MM.1S (cell line): Measurements from ENCODE around the gene CADPS.

Experiments used
- DNase-seq: peaks from one replicate; pipeline ENCODE4 v3.0.0-alpha.2; 2015
- H2AFZ ChIP-seq: fragments of 300-600 bp; sonication (generic); 2 replicates; pipeline ENCODE4 v1.6.0; 2016; ENCODE audit warnings: antibody characterized with exemption, low read length
- H3F3A ChIP-seq: fragments of 300-600 bp; sonication (generic); 2 replicates; pipeline ENCODE4 v1.6.1; 2016; ENCODE audit warnings: mild to moderate bottlenecking, antibody characterized with exemption, low read length, moderate library complexity, mixed read lengths; ENCODE audit not compliant: insufficient read depth
- H3K27ac ChIP-seq: fragments of 300-600 bp; sonication (generic); 2 replicates; pipeline ENCODE4 v1.5.1; 2016; ENCODE audit warnings: mild to moderate bottlenecking, low read length
- H3K27me3 ChIP-seq: fragments of 300-600 bp; sonication (generic); replicated peaks from 2 replicates; pipeline ENCODE4 v1.6.0; 2016; ENCODE audit warnings: low read length; ENCODE audit not compliant: insufficient read depth
- H3K36me3 ChIP-seq: fragments of 300-600 bp; sonication (generic); replicated peaks from 2 replicates; pipeline ENCODE4 v1.6.1; 2016; ENCODE audit warnings: mild to moderate bottlenecking, low read length, mixed read lengths; ENCODE audit not compliant: insufficient read depth
- H3K4me1 ChIP-seq: fragments of 300-600 bp; sonication (generic); 2 replicates; pipeline ENCODE4 v1.6.1; 2016; ENCODE audit warnings: low read length, mixed read lengths
- H3K4me2 ChIP-seq: fragments of 300-600 bp; sonication (generic); 2 replicates; pipeline ENCODE4 v1.6.0; 2016; ENCODE audit warnings: low read depth, low read length
- H3K4me3 ChIP-seq: fragments of 300-600 bp; sonication (generic); 2 replicates; pipeline ENCODE4 v1.5.1; 2016; ENCODE audit warnings: low read length, mixed read lengths
- H3K79me2 ChIP-seq: fragments of 300-600 bp; sonication (generic); 2 replicates; pipeline ENCODE4 v1.6.1; 2016; ENCODE audit warnings: mixed run types, low read length, mixed read lengths
- H3K9ac ChIP-seq: fragments of 300-600 bp; sonication (generic); 2 replicates; pipeline ENCODE4 v1.6.1; 2016; ENCODE audit warnings: low read length, mixed read lengths
- H3K9me2 ChIP-seq: fragments of 300-600 bp; sonication (generic); replicated peaks from 2 replicates; pipeline ENCODE4 v1.6.1; 2016; ENCODE audit warnings: mild to moderate bottlenecking, low read length, mixed read lengths; ENCODE audit not compliant: insufficient read depth
- H3K9me3 ChIP-seq: fragments of 300-600 bp; sonication (generic); replicated peaks from 2 replicates; pipeline ENCODE4 v1.6.1; 2016; ENCODE audit warnings: mild to moderate bottlenecking, low read length, mixed read lengths; ENCODE audit not compliant: insufficient read depth
- H4K20me1 ChIP-seq: fragments of 300-600 bp; sonication (generic); 2 replicates; pipeline ENCODE4 v1.6.1; 2016; ENCODE audit warnings: mild to moderate bottlenecking, low read length, moderate library complexity, mixed read lengths; ENCODE audit not compliant: insufficient read depth
- CTCF ChIP-seq: fragments of 300-600 bp; sonication (generic); IDR thresholded peaks from 2 replicates; pipeline ENCODE4 v1.5.1; 2016; ENCODE audit warnings: antibody characterized with exemption, low read length, mixed read lengths
- EZH2 ChIP-seq: fragments of 300-600 bp; sonication (generic); optimal IDR thresholded peaks from 2 replicates; pipeline ENCODE3; 2017; ENCODE audit warnings: low read depth, mild to moderate bottlenecking, antibody characterized with exemption, low read length, mixed read lengths
- EZH2phosphoT487 ChIP-seq: fragments of 300-600 bp; sonication (generic); IDR thresholded peaks from 2 replicates; pipeline ENCODE4 v1.6.1; 2018; ENCODE audit warnings: antibody characterized with exemption, low read length

The CADPS gene

DNA sequence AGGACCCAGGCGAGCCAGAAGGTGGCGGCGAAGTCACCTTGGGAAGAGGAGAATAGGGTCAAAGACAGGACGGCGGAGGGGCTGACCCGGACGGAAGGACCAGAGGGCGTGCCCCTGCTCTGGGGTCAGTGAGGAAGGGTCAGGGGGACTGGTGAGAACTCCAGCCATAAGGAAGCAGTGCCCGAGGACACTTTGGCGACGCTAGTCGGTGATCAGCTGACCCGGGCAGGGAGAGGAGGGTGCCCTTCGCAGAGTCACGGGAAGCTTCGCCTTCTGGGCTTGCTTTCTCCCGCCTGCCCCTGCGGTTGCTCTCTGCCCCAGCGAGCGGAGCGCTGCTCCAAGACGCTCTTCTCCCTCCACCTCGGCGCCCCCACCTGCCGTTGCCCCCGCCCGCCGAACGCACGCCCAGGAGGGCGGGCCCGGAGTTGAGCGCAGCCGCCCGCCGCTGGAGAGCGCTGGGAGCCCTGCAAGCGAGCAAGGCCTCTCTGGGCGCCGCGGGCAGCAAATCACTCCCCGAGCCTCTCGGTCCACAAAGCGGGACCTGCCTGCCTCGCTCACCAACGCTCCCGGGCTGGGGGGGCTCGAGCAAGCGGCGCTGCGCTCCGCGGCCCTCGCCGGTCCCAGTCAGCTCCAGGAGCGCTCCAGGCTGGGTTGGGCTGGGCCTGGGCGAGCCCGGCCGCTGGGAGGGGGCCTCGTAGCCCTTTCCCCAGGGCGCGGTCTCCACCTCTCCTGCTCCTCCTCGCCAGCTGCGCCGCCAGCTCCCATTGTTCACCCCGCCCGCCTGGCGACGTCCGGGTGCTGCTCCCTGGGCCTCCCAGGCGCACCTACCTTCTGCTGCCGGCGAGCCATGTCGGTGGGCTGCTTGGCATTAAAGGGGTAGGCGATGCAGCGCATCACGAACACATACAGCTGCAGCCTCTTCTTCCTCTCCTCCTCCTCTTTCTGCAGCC is 1.2 kb downstream of the CADPS start:
- H3K27ac ChIP-seq = peak overlapping the region; percentile 72
- peak overlapping the region; percentile 78 for H3K4me3 ChIP-seq
- peak overlapping the region; percentile 86 for H3K4me2 ChIP-seq
- peaks cover 3% of the 10 kb centered on the region; the same call in 1 of the 2 replicates for H3F3A ChIP-seq
- H3K9me3 ChIP-seq = no peaks in the 10 kb centered on the region
- peaks cover 5% of the 10 kb centered on the region for H3K4me1 ChIP-seq
- H3K9ac ChIP-seq = peak overlapping the region; percentile 40; the same call in 1 of the 2 replicates
- no peaks in the 10 kb centered on the region for H3K79me2 ChIP-seq
- H3K27me3 ChIP-seq = no peaks in the 10 kb centered on the region
- peak overlapping the region; percentile 78 for H2AFZ ChIP-seq
- no peaks in the 10 kb centered on the region for H3K9me2 ChIP-seq
- H3K36me3 ChIP-seq = no peaks in the 10 kb centered on the region
- H4K20me1 ChIP-seq = no peaks in the 10 kb centered on the region
- DNase-seq = peak; percentile 81
- TF ChIP-seq CTCF (peak; percentile 52), EZH2 (no peak)

DNA sequence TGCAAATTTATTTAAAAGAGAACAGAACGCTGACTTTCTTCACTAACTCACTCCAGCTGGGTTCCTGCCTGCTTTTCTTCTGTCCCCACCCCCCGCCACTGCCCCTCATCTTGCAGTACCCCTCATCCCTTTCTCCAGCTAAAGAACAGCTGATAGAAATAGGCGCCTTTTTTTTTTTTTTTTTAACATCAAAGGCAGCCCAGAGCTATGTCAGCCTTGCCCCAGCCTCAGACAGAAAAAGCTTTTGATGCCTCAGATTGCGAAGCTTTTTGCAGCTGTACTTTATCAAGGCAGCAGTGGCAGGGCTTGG is 1.8 kb downstream of the CADPS start:
- no peaks in the 10 kb centered on the region for H3K9me3 ChIP-seq
- no peaks in the 10 kb centered on the region for H3K36me3 ChIP-seq
- H4K20me1 ChIP-seq = no peaks in the 10 kb centered on the region
- H3K4me2 ChIP-seq = peak overlapping the region; percentile 86; the same call in 1 of the 2 replicates
- peak overlapping the region; percentile 40; the same call in 1 of the 2 replicates for H3K9ac ChIP-seq
- H3K27ac ChIP-seq = peak overlapping the region; percentile 72
- TF ChIP-seq CTCF (no peak), EZH2 (no peak), EZH2phosphoT487 (no peak)
- H3K9me2 ChIP-seq = no peaks in the 10 kb centered on the region
- peaks cover 3% of the 10 kb centered on the region; the same call in 1 of the 2 replicates for H3F3A ChIP-seq
- no peak for DNase-seq
- H3K79me2 ChIP-seq = no peaks in the 10 kb centered on the region
- H3K4me3 ChIP-seq = peak overlapping the region; percentile 78
- H3K27me3 ChIP-seq = no peaks in the 10 kb centered on the region
- H3K4me1 ChIP-seq = peaks cover 5% of the 10 kb centered on the region
- peak overlapping the region; percentile 78 for H2AFZ ChIP-seq

DNA sequence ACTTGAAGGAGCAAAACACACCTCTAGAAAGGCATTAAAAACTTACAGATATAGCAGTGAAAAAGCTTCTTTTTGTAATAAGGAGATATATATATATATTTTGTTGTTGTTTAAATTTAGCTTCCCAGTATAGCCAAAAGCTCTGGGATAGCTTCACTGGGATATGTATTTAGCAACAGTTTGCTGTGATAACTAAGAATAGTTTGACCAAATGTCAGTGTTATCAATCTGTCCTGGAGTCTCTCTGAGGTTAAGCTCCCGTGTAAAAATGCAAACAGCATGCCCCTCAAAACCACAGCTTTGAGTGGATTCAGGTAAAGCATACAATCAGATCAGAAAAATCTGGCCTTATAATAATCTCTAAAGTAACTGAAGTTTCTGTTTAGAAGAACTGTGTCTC is 2.9 kb downstream of the CADPS start:
- H4K20me1 ChIP-seq = no peaks in the 10 kb centered on the region
- H3F3A ChIP-seq = peaks cover 3% of the 10 kb centered on the region; the same call in 1 of the 2 replicates
- no peaks in the 10 kb centered on the region for H3K79me2 ChIP-seq
- no peak overlapping the region for H2AFZ ChIP-seq
- no peak overlapping the region for H3K4me3 ChIP-seq
- no peak overlapping the region for H3K27ac ChIP-seq
- H3K9ac ChIP-seq = no peak overlapping the region
- H3K36me3 ChIP-seq = no peaks in the 10 kb centered on the region
- H3K9me3 ChIP-seq = no peaks in the 10 kb centered on the region
- DNase-seq = no peak
- no peak for TF ChIP-seq EZH2
- TF ChIP-seq EZH2phosphoT487 = no peak
- no peak for TF ChIP-seq CTCF
- H3K9me2 ChIP-seq = no peaks in the 10 kb centered on the region
- peaks cover 5% of the 10 kb centered on the region for H3K4me1 ChIP-seq
- H3K4me2 ChIP-seq = no peak overlapping the region
- H3K27me3 ChIP-seq = no peaks in the 10 kb centered on the region
